ENCODE data around the gene NCKAP5.

NCKAP5 gene

GRCh38 chr2:133508546-133509165 lies 59.6 kb downstream of the NCKAP5 start:
- Histone ChIP-seq H3K27me3 (ENCODE audit: insufficient read depth, low read length) (no peaks in the 10 kb centered on the region; the same call in 1 of the 2 replicates), H3K79me2 (ENCODE audit: control insufficient read depth, insufficient read depth, low read length, unreplicated experiment) (no peaks in the 10 kb centered on the region), H3K4me3 (ENCODE audit: low read depth, low read length) (no peak overlapping the region), H2AFZ (ENCODE audit: low read length, unreplicated experiment) (no peak overlapping the region), H3K27ac (ENCODE audit: low read depth, low read length) (no peak overlapping the region), H3K4me1 (ENCODE audit: control insufficient read depth, insufficient read depth, low read length, unreplicated experiment) (peaks cover 6% of the 10 kb centered on the region), H3K36me3 (ENCODE audit: insufficient read depth, low read length) (no peaks in the 10 kb centered on the region)

- Histone ChIP-seq H3K4me3 (ENCODE audit: low read depth, low read length) (no peak overlapping the region), H3K36me3 (ENCODE audit: insufficient read depth, low read length) (no peaks in the 10 kb centered on the region), H3K27ac (ENCODE audit: low read depth, low read length) (no peak overlapping the region), H3K27me3 (ENCODE audit: insufficient read depth, low read length) (peaks cover 3% of the 10 kb centered on the region; the same call in 1 of the 2 replicates), H3K79me2 (ENCODE audit: control insufficient read depth, insufficient read depth, low read length, unreplicated experiment) (no peaks in the 10 kb centered on the region), H2AFZ (ENCODE audit: low read length, unreplicated experiment) (no peak overlapping the region), H3K4me1 (ENCODE audit: control insufficient read depth, insufficient read depth, low read length, unreplicated experiment) (peaks cover 6% of the 10 kb centered on the region)
These were observed 61.3 kb downstream of the NCKAP5 start for GRCh38 chr2:133506996-133507395.

GRCh38 chr2:133504566-133505505 lies 63.4 kb downstream of the NCKAP5 start:
- no peak overlapping the region for H3K4me3 ChIP-seq (ENCODE audit: low read depth, low read length)
- H2AFZ ChIP-seq (ENCODE audit: low read length, unreplicated experiment), result no peak overlapping the region
- peaks cover 13% of the 10 kb centered on the region; the same call in 1 of the 2 replicates for H3K27me3 ChIP-seq (ENCODE audit: insufficient read depth, low read length)
- no peaks in the 10 kb centered on the region for H3K36me3 ChIP-seq (ENCODE audit: insufficient read depth, low read length)
- peaks cover 6% of the 10 kb centered on the region for H3K4me1 ChIP-seq (ENCODE audit: control insufficient read depth, insufficient read depth, low read length, unreplicated experiment)
- H3K79me2 ChIP-seq (ENCODE audit: control insufficient read depth, insufficient read depth, low read length, unreplicated experiment), result no peaks in the 10 kb centered on the region
- H3K27ac ChIP-seq (ENCODE audit: low read depth, low read length), result no peak overlapping the region

DNA sequence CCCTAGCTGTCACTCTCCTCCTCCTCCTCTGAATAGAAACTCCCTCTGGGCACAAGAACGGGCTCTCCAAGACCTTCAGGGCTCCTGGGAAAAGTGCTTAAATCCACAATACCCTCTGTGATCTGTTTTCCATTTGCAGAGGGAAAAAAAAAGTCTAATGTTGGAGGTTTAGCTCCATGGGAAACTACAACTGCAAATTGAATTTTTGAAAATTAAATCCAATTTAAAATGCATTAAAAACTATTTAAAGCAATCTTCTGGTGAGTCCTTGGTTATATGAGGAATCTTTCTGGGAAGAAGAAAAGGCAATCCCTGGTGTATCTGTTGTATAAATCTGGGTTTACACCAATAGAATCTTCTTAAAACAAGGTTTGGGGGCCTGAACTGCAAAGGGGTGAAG lies 64.3 kb downstream of the NCKAP5 start:
- Histone ChIP-seq H3K36me3 (ENCODE audit: insufficient read depth, low read length) (no peaks in the 10 kb centered on the region), H3K79me2 (ENCODE audit: control insufficient read depth, insufficient read depth, low read length, unreplicated experiment) (no peaks in the 10 kb centered on the region), H3K4me1 (ENCODE audit: control insufficient read depth, insufficient read depth, low read length, unreplicated experiment) (peaks cover 6% of the 10 kb centered on the region), H2AFZ (ENCODE audit: low read length, unreplicated experiment) (no peak overlapping the region), H3K27ac (ENCODE audit: low read depth, low read length) (no peak overlapping the region), H3K27me3 (ENCODE audit: insufficient read depth, low read length) (peaks cover 13% of the 10 kb centered on the region; the same call in 1 of the 2 replicates), H3K4me3 (ENCODE audit: low read depth, low read length) (no peak overlapping the region)

GRCh38 chr2:133503323-133503722 lies 64.9 kb downstream of the NCKAP5 start:
- no peaks in the 10 kb centered on the region for H3K36me3 ChIP-seq (ENCODE audit: insufficient read depth, low read length)
- H3K27ac ChIP-seq (ENCODE audit: low read depth, low read length), result no peak overlapping the region
- no peaks in the 10 kb centered on the region for H3K79me2 ChIP-seq (ENCODE audit: control insufficient read depth, insufficient read depth, low read length, unreplicated experiment)
- H3K4me3 ChIP-seq (ENCODE audit: low read depth, low read length), result no peak overlapping the region
- H3K4me1 ChIP-seq (ENCODE audit: control insufficient read depth, insufficient read depth, low read length, unreplicated experiment), result peaks cover 6% of the 10 kb centered on the region
- H2AFZ ChIP-seq (ENCODE audit: low read length, unreplicated experiment), result no peak overlapping the region
- H3K27me3 ChIP-seq (ENCODE audit: insufficient read depth, low read length), result peaks cover 13% of the 10 kb centered on the region; the same call in 1 of the 2 replicates

- Histone ChIP-seq H3K27ac (ENCODE audit: low read depth, low read length) (no peak overlapping the region), H3K36me3 (ENCODE audit: insufficient read depth, low read length) (no peaks in the 10 kb centered on the region), H2AFZ (ENCODE audit: low read length, unreplicated experiment) (no peak overlapping the region), H3K4me1 (ENCODE audit: control insufficient read depth, insufficient read depth, low read length, unreplicated experiment) (peaks cover 6% of the 10 kb centered on the region), H3K4me3 (ENCODE audit: low read depth, low read length) (no peak overlapping the region), H3K27me3 (ENCODE audit: insufficient read depth, low read length) (peaks cover 13% of the 10 kb centered on the region; the same call in 1 of the 2 replicates), H3K79me2 (ENCODE audit: control insufficient read depth, insufficient read depth, low read length, unreplicated experiment) (no peaks in the 10 kb centered on the region)
These were observed 65.6 kb downstream of the NCKAP5 start for GRCh38 chr2:133502678-133503077.

GRCh38 chr2:133500917-133501316 lies 67.3 kb downstream of the NCKAP5 start:
- Histone ChIP-seq H3K27me3 (ENCODE audit: insufficient read depth, low read length) (peaks cover 13% of the 10 kb centered on the region; the same call in 1 of the 2 replicates), H3K27ac (ENCODE audit: low read depth, low read length) (no peak overlapping the region), H3K36me3 (ENCODE audit: insufficient read depth, low read length) (no peaks in the 10 kb centered on the region), H3K79me2 (ENCODE audit: control insufficient read depth, insufficient read depth, low read length, unreplicated experiment) (no peaks in the 10 kb centered on the region), H3K4me3 (ENCODE audit: low read depth, low read length) (no peak overlapping the region), H2AFZ (ENCODE audit: low read length, unreplicated experiment) (no peak overlapping the region), H3K4me1 (ENCODE audit: control insufficient read depth, insufficient read depth, low read length, unreplicated experiment) (peaks cover 6% of the 10 kb centered on the region)

DNA sequence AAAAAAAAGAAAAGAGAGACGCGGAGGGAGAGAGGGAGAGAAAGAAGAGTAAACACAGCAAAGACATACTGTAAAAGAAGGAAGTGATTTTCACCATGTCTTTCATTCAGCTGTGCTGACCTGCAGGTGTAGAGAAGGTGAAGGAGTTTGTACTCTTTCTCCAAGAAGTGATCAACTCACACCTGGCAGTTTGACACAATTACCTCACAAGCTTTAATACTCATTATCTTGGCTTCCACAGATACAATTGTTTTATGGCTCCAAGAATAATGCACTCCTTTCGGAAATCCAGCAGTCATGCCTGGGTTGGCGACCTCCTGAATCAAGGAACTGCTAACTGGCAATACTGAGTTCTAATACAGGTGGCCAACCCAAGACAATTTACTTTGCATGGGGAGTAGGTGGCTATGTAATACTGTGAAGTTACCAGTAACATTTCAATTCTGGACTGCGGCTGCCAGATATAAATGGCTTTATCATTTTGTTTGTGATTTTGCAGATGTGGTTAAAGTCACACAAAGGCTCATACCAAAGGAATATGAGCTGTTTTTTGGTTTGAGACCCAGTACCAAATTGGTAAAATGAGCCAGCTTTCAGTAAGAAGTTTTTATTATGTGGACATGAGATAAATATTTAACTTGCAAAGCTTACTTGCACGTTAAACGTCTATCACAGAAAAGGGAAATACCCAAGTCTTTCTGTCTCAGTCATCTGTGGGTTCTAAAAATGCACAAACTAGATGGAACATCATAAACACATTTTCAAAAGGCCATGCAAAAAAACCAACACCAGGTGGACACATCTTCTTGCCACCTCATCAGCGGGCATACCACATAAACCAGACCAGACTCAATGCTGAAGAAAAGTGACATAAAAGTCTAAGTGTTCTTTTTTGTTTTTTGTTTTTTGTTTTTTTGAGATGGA lies 69.3 kb downstream of the NCKAP5 start:
- no peaks in the 10 kb centered on the region for H3K79me2 ChIP-seq (ENCODE audit: control insufficient read depth, insufficient read depth, low read length, unreplicated experiment)
- peaks cover 13% of the 10 kb centered on the region; the same call in 1 of the 2 replicates for H3K27me3 ChIP-seq (ENCODE audit: insufficient read depth, low read length)
- no peaks in the 10 kb centered on the region for H3K4me1 ChIP-seq (ENCODE audit: control insufficient read depth, insufficient read depth, low read length, unreplicated experiment)
- H2AFZ ChIP-seq (ENCODE audit: low read length, unreplicated experiment), result no peak overlapping the region
- H3K4me3 ChIP-seq (ENCODE audit: low read depth, low read length), result no peak overlapping the region
- H3K27ac ChIP-seq (ENCODE audit: low read depth, low read length), result no peak overlapping the region
- no peaks in the 10 kb centered on the region for H3K36me3 ChIP-seq (ENCODE audit: insufficient read depth, low read length)

- Histone ChIP-seq H3K36me3 (ENCODE audit: insufficient read depth, low read length) (no peaks in the 10 kb centered on the region), H3K27ac (ENCODE audit: low read depth, low read length) (no peak overlapping the region), H3K4me1 (ENCODE audit: control insufficient read depth, insufficient read depth, low read length, unreplicated experiment) (no peaks in the 10 kb centered on the region), H2AFZ (ENCODE audit: low read length, unreplicated experiment) (no peak overlapping the region), H3K79me2 (ENCODE audit: control insufficient read depth, insufficient read depth, low read length, unreplicated experiment) (no peaks in the 10 kb centered on the region), H3K4me3 (ENCODE audit: low read depth, low read length) (no peak overlapping the region), H3K27me3 (ENCODE audit: insufficient read depth, low read length) (peaks cover 10% of the 10 kb centered on the region; the same call in 1 of the 2 replicates)
These were observed 70.2 kb downstream of the NCKAP5 start for GRCh38 chr2:133497951-133498565.

Measured in ACC112 (cell line).